ENCODE results near the gene C19orf85.

GRCh38 chr19:55471266-55471665 is 6.7 kb upstream of the C19orf85 start:
- TF ChIP-seq RAD51 (IDR thresholded peaks at IDR 0.05) (no peak), JUND (IDR thresholded peaks at IDR 0.05; ENCODE audit: low read depth, low read length) (no peak), ELK1 (IDR thresholded peaks at IDR 0.05; ENCODE audit: low read depth, low read length) (no peak), NFXL1 (IDR thresholded peaks at IDR 0.05; ENCODE audit: borderline replicate concordance) (no peak), SMARCA5 (IDR thresholded peaks at IDR 0.05) (no peak)

Data from GM12878 (cell line).